ENCODE results near the gene TESMIN.

Gene TESMIN

DNA sequence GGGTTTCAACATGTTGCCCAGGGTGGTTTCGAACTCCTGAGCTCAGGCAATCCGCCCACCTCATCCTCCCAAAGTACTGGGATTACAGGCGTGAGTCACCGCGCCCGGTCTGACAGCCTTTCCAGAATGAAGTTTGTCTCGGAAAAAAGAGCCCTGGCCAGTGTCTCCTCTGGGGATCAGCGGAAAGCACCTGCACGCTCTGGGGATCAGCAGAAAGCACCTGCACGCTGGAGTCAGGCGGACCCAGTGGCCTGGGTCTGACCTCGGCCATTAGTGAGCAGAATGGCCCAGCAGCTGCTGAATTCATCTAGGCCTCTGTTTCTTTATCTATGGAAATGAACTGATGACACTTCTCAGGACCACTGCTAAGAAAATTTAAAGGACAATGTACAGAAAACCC, 10.5 kb upstream of the TESMIN start:
- no peak for DNase-seq (ENCODE audit: low spot score)

DNA sequence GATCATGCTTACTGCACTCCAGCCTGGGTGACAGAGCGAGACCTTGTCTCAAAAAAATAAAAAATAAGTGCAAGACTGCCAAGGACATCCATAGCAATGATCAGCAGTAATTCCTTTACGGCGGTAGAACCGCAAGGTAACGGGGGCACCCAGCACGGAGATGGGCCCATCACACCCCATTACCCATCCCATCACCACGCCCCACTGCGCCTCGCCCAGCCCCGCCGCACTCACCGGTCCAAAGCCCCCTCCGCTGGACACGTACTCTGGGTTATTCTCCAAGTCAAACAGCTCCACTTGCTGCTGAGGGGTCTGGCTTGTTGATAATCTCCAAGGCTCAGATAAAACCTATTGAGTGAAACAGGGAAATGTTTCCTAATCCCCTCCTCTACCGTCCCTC, 8.7 kb upstream of the TESMIN start:
- DNase-seq (ENCODE audit: low spot score) = no peak

DNA sequence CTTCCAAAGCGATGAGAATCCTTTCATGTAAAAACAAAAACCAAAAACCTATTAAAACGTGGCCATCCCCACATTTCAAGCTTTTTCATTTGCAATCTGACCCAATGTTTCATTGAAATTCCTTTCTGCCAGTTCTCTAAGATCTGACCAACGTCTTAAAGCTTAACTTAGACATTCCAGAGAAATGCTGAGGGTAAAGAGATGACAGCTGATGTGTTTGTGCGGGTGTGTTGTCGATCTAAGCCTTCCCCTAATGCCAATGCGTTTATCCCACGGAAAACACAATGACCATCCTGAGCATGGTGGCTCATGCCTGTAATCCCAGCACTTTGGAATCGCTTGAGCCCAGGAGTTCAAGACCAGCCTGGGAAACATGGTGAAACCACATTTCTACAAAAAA, 6.4 kb upstream of the TESMIN start:
- DNase-seq (ENCODE audit: low spot score) = no peak

DNA sequence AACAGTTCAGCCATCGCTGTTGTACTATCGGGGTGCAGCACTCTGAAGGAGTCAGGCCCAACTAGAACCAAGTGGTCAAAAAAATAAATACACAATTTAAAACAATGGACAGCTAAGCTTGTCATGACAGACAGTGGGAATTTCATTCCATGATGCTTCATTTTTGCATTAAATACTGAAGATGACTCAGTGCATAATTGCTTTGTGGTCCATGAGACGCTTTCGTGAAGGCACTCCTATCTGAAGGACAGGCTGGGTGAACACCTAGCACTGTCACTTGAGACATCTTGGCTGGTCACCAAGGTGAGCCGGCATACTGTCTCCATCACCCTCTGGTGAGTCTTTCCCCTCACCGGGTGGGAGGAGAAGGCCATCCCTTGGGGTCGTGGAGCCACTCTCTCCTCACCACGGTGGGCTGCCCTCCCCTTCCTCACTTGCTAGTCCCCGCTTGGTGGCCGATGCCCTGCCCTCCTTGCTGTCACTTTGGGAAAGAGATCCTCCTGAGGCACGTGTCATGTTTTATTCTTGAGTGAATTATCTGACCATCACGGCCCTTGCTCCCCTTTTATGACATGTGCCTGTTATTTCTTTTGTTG, 4.9 kb upstream of the TESMIN start:
- DNase-seq (ENCODE audit: low spot score) = no peak

DNA sequence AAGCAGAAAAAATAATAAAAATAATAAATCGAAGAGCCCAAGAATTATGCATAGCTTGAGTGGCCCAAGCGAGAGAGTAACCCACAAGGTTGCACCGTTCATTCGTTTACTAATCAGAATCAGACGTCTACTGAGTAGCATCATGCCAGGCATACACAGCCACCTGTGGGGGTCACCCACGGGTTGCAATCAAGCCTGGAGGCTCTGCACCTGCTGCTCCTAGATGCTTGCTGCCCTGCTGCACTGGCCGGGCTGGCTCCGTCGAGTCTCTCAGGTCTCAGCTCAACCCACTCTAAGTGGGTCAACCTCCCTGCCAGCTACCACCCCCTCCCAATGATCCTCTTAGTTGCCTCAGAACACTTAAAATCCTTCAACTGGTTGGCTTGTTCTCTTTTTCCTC, 2.0 kb upstream of the TESMIN start:
- DNase-seq (ENCODE audit: low spot score) = no peak

DNA sequence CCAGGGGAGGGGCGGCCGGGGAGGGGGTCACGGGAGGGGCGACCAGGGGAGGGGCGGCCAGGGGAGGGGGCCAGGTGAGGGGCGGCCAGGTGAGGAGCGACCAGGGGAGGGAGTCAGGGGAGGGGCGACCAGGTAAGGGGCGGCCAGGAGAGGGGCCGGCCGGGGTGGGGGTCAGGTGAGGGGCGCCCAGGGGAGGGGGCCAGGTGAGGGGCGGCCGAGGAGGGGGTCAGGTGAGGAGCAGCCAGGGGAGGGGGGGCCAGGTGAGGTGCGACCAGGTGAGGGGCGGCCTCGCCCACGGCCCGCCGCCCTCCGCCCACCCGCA, 355 bp downstream of the TESMIN start:
- DNase-seq (ENCODE audit: low spot score) = no peak

DNA sequence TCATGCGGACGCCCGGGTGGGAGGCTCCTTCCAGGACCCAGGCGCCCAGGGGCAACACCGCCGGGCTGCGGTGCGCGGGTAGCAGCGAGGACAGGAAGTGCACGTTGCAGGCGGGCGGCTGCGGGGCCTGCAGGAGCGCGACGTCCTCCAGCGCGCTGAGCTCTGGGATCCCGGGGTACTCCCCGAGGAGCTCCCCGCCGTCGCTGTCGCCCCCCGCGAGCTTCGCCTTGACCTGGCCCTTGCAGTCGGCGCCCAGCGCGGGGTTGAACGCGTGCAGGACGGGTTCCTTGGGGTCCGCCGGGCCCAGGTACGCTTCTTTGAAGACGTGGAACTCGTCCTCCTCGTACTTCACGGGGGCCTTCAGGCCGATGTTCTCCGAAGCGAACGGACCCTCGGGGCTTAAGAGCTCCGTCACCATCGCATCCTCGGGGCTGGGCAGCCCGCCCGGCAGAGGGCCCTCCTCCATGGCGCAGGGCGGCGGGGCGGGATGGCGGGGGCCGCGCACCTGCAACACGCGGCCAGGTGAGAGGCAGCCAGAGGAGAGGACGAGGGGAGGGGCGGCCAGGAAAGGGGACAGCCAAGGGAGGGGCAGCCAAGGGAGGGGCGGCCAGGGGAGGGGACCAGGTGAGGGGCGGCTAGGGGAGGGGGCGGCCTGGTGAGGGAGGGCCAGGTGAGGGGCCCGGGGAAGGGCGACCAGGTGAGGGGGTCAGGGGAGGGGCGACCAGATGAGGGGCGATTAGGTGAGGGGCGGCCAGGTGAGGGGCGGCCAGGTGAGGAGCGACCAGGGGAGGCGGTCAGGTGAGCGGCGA, 921 bp downstream of the TESMIN start:
- no peak for DNase-seq (ENCODE audit: low spot score)

DNA sequence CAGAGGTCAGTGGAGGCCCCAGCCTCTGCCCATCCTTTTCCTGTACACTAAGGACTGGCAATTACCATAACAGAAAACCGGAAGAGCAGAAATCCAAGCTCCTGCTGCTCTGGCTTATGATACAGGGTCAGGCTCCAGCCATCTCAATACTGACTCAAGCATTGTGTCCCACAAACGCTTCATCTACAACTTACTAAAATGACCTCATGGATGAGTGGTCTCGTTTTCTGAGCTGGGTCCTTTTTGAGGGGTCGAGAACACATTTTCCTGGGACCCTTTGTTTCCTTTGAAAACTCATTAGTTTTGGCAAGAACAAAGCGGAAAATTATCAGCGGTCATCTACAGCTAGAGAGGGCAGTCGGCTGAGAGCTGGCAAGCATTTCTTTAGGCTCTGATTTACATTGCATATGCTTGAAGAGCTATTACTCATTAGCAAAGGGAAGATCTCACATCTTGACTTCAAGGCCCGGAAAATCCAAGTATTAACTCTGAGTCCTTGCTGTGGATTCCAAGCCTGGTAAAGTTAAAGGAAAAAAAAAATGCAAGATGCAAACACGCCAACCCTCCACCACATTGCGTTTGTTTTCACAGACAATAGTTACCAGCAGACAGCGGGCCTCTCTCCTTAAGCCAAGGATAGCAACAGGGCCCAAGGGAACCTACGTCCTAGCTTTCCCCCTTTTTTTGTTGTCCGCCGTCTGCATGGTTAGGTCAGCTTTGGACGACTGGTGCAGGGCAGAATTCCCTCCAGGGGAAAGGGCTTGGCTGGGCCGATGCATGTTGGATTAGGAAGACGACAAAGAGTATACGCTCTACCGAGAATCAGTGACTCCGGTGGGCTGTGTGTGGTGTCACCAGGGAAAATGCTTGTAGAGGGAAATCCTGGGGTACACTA, 1.8 kb downstream of the TESMIN start:
- no peak for DNase-seq (ENCODE audit: low spot score)

DNA sequence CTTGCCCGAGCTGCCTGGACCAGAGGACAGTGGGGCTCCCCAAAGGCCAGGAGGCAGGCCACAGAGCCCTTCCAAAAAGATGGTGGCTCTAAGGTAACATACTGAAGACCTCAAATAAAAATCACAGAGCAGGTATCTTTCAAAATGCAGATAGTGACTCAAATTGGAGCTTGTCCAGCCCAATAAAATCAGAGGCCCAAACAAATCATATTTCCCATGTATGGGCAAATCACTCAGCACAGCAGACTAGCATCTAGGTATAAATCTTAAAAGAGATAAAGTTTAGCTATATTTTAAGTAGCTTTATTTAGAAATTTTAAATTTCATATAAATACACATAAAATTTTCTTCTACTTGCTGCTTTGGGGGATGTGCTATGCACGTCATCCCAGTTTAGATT, 3.3 kb downstream of the TESMIN start:
- DNase-seq (ENCODE audit: low spot score) = no peak

DNA sequence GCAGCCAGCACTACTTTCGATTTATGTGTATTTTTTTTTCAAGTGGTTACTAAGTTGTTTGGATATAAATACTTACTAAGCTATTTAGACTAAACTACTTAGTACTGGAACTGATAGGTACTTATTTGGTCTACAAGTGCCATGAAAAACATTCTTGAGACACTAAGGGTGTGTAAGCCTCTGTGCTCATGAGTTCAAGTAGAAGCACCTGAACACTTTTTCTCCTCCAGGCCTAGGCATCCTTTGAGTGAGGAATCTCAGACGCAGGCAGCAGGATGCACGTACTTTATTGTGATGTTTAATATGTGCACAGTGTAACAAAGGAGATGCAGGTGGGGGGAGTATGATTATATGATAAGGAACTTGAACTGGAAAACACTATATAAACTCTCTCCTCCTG, 7.8 kb downstream of the TESMIN start:
- DNase-seq (ENCODE audit: low spot score) = no peak

DNA sequence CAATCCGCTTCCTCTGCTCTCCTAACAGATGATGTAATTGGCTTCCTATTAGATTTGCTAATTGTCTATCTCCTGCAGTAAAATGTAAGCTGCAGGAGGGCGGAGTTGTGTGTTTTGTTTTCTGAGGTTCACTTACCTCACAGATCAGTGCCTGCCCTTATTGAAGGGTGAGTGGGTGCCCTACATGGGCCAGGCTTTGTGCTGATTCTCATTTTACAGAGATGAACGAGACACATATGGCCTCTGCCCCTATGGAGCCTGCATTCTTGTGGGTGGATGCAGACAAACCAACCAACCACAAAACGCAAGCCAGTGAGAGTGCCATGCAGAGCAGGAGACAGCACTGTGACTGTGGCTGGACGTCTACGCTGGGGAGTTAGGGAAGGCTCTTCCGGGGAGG, 9.9 kb downstream of the TESMIN start:
- no peak for DNase-seq (ENCODE audit: low spot score)

DNA sequence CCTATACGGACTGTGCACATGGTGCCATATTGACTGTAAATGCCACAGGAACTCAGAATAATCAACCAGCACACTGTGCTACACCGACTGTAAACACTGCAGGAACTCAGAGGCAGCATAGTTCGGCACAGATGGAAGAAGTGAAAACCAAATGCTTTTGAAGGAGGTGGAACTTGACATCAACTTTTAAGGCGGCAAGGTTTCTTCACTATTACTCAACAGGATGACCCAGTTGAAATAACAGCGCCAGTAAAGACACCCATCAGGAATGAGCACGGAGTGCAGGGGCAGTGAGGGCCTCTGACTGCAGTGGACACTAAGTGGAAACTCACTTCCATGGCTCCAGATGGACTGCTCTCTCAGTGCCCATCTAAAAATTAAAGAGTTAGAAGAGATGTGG, 15.7 kb downstream of the TESMIN start:
- DNase-seq (ENCODE audit: low spot score) = no peak

DNA sequence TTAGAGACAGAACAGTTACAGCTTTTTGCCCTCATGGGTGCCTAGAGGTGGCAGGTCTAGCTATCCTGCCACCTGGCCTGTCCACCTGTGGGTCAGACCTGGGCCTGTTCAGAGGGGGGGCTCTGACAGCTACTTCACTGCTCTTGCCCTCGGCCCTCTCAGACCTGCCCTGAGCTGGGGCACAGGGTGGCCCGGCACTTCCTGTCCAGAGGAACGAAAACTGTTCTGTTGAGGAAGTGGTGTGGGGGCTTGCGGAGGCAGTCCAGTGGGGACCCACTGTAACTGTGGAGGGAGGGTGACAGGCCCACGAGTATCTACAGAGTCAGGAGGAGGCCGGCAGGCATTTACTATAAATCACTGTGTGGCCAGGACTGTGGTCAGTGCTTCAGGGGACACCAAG, 16.2 kb downstream of the TESMIN start:
- no peak for DNase-seq (ENCODE audit: low spot score)

DNA sequence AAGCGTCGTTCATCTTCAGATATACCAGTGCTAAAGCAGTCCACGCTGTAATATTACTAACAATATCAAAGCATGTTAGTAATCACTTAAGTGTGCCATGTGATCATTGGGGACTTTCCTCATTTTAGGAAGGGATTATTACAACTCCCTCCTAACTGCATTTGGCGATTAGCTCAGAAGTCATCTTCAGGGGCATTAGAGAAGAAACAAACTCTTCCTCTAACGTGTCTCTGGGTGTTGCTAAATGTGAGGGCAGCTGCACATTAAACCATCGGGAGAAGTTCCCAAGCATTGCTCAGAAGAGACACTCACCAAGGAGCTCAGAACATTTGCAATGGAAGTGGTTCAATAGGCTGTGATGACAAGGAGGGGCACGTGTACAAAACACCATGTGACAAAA, 17.2 kb downstream of the TESMIN start:
- no peak for DNase-seq (ENCODE audit: low spot score)

DNA sequence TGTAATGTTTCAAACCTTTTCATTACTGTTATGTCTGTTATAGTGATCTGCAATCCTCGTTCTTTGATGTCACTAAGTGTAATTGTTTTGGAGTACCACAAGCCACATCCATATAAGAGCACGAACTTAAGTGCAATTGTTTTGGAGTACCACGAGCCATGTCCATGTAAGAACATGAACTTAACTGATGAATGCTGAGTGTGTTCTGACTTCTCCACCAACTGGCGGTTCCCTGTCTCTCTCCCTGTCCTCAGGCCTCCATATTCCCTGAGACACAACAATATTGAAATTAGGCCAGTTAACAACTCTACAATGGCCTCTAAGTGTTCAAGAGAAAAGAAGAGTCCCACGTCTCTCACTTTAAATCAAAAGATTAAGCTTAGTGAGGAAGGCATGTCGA, 23.5 kb downstream of the TESMIN start:
- no peak for DNase-seq (ENCODE audit: low spot score)

DNA sequence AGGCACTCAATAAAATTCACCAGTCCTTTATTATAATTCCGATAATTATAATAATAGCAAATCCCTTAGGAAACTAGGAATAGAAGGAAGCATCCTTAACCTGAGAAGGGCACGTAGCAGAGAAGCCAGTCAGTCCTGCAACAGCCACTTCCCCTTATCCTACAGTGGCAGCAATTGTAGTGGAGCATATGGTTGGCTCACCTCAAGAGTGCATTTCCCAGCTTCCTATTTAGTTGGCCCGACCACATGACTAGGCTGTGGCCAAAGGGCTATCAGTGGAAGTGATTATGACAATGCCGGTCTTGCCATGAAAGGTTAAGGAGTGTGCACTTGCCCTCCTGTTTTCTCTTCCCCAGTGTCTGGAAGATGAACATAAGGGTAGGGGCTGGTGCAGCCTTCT, 27.0 kb downstream of the TESMIN start:
- DNase-seq (ENCODE audit: low spot score) = no peak

DNA sequence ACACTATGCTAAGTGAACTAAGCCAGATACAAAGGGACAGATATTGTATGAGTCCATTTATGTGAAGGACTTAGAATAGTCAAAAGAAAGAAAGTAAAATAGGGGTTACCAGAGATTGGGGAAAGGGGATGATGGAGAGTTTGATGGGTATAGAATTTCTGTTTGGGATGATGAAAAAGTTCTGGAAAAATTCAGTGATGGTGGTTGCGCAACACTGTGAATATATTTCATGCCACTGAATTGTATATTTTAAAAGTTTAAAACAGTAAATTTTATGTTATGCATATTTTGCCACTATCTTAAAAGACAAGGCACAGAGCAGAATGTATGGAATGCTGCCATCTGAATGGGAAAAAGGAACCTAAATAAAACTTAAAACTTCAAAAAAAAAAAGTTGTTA, 29.2 kb downstream of the TESMIN start:
- DNase-seq (ENCODE audit: low spot score) = no peak

DNA sequence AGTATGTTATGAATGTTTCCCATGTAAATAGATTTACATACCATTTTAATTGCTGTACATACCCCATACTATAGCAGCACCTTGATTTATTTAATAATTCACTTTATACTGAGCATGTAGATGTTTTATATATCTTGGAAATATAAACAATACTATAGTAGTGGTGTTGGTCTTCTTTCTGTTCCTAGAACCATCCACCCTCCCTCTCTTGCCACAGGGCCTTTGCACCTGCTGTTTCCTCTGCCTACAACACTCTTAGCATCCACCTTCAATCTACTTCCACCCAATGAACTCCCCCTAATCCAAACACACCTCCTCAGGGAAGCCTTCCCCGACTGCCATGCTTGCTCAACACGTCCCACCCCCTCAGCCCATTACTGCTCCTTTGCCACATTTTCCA, 30.2 kb downstream of the TESMIN start:
- DNase-seq (ENCODE audit: low spot score) = no peak

DNA sequence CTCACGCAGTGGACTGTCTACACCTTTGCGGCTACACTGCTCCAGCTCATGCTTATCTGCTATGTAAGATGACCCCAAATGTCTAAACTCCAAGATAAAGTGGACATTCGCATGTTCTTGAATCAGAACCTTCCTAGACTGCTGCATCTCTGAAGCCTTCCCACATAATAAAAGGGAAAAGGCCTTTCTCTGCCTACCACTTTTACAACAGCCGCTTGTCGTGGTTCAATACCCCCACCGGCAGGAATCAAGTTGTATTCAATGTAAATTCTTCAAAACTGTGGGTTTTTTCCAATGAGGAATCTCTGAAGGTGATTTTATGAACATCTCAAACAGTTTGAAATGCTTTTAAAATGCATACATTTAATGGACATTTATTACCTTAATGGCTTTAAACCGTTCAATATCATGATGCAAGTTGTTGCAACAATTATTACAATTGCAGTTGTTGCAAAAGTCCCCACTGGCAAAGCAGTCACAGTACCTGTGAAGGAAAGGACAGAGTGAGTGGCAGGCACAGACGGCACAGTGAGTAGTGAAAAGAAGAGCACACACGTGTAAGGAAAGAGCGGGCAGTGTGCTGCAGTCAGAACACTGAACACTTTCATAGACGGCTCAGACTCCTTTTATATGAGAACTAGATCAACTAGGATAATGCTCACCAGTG, 35.7 kb downstream of the TESMIN start:
- no peak for DNase-seq (ENCODE audit: low spot score)

DNA sequence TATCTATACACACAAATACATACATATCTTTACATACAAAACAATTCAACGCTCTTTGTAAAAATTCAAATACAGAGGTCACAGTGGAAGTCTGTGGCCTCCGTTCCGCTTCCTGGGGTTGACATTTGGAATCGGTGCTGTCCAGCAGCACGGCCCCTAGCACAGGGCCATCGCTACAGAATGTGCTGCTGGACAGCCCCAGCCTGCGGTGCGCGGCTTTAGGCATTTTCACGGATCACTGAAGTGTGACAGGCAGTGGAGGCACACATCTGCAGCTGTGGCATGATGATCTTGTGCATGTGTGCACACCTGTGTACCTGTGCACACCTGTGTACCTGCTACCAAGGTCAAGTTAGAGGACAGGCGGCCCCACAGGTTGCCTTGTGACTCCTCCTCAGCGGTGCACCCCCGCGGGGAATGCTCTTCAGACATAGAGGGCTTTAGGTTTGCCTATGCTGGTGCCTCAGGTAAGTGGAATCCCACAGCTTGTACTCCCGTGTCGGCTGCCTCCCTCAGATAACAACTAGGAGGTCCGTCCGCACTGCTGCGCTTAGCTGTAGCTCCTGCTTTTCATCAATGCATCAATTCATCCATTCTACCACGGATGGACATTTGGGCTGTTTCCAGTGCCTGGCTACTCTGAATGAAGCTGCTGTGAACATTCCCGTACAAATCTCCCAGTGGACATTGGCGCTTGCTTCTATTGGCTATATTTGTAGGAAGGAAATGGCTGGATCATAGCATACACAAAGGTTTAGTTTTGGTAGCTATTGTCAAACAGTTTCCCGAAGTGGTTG, 37.1 kb downstream of the TESMIN start:
- no peak for DNase-seq (ENCODE audit: low spot score)

DNA sequence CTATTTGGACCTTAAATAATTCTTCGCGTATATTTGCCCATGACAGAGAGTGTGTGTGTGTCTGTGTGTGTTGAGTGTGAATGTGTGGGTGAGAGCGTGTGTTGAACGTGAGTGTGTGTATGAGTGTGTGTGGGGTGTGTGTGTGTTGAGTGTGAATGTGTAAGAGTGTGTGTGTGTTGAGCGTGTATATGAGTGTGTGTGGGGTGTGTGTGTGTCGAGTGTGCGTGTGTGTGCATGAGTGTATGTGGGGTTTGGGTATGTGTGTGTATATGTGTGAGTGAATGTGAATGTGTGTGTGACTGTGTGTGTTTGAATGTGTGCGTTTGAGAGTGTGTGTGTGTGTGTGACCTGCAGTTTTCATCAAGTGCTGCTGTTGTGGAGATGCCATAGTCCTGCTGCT, 40.2 kb downstream of the TESMIN start:
- DNase-seq (ENCODE audit: low spot score) = no peak

DNA sequence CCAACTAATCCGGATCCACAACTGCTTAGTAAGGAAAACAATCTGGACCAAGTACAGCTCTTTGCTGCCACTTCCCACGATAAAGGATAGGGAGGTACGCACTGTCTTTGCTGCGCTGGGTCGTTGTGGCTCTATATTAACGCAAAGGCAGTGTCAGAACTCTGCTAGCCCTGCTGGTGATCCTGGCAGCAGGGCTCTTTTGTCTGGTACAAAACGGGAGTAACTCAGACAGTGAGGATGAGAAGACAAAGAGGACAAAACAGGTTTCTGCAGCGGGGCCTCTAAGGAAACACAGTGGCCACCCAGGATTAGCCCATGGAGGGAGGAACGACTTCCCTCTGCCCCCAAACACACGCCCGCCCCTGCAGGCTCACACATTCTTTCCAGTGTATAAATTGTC, 40.9 kb downstream of the TESMIN start:
- DNase-seq (ENCODE audit: low spot score) = no peak

Measured in left forelimb (tissue), 1 donor.